Activated CD4-positive, alpha-beta T cell treated with anti-CD3 and anti-CD28 coated beads, Interleukin-2, amount 50 U/mL, for 24 hours (primary cell): ENCODE measurements around the gene ERVK3-1.
"Not testable (repeated sequence)": the region's sequence is repeated elsewhere in the genome, so short reads cannot be mapped to it uniquely, and the experiment has no call there.

ENCODE experiments used
- DNase-seq, 2 donors: peaks; one replicate each; pipeline ENCODE4 v3.0.0-alpha.2; 2020; ENCODE audit warnings: low read depth in 1 of 2, low spot score in 1 of 2

The ERVK3-1 gene

DNA sequence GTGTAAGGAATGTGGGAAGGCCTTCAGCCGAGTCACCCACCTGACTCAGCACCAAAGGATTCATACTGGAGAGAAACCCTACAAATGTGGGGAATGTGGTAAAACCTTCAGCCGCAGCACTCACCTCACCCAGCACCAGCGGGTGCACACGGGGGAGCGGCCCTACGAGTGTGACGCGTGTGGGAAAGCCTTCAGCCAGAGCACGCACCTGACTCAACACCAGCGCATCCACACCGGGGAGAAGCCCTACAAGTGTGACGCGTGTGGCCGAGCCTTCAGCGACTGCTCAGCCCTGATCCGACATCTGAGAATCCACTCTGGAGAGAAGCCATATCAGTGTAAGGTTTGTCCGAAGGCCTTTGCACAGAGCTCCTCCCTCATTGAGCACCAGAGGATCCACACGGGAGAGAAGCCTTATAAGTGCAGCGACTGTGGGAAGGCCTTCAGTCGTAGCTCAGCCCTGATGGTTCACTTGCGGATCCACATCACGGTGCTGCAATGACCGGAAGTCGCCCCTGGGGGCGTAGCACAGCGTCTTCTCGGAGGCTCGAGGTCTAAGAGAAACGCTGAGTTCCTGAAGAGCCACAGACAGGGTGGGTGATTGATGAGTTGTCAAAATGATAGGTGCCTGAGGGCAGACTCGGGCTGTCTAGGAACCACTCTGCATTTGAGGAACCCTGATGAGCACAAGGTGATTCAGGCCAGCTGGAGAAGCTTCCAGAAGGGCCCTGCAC, 33.8 kb downstream of the ERVK3-1 start:
- DNase-seq, result no peak

DNA sequence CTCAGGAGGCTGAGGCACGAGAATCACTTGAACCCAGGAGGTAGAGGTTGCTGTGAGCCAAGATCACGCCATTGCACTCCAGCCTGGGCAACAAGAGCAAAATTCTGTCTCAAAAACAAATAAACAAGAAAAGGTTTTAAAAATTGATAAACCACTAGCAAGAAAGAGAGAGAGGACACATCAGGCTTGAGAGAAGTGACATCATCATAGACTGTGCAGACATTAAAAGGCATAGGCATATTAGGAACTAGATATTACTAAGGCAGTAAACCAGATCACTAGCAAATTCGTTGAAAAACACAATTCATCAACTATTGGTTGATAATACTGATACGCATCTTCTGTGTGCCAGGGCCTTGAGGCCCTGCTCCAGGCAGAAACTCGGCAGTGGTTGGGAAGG, 40.4 kb downstream of the ERVK3-1 start:
- DNase-seq, result no peak

DNA sequence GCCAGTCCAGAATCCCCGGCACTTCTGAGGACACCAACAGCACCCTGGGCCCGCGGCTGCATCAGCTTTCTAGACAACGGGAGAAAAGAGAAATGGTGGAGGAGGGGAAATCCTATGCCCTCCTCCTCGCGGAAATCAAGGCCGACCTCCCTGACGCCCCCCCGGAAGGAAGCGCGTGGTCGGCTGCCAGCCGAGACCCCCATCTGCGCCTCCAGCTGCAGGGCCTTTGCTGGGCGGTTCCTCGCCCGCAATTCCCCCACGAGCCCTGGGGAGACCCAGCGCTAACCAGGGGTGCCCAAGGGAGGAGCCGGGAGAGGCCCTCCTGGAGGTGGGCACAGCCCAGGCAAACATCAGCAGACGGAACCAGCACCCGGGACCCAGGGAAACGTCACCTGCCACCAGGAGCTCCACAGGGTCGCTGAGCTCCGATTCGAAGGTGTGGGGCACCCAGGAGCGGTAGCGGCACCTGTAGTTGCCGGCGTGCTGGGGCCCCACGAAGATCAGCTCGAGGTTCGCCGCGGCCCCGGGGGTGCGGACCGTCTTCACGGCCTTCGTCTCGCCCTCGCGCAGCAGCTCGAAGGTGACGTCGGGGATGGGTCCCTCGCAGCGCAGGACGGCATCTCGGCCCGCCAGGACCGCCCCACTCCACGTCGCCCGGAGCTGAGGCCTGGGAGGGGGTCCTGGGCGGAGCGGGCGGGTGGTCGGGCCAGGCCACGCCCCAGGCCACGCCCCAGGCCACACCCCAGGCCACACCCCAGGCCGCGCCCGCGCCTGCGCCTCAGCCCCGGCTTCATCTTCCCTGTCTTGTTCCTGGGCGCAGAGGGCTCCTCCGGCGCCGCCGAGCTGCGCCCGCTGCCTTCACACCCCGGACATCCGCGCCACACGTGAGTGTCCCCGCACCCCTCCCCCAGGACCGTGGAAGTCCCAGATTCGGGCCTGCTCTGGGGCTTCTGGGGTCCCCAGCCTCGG, 42.1 kb downstream of the ERVK3-1 start:
- peak; percentile 42 to 52 for DNase-seq

DNA sequence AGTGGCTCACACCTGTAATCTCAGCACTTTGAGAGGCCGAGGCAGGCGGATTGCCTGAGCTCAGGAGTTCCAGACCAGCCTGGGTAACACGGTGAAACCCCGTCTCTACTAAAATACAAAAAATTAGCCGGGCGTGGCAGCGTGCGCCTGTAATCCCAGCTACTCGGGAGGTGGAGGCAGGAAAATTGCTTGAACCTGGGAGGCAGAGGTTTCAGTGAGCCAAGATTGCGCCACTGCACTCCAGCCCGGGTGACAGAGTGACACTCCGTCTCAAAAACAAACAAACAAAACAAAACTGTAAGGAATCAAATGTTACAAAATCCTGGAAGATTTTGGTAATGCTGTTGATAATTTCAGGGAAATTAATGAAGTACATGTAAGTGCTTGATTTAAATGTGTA, 42.9 kb downstream of the ERVK3-1 start:
- DNase-seq, result not testable (repeated sequence)

DNA sequence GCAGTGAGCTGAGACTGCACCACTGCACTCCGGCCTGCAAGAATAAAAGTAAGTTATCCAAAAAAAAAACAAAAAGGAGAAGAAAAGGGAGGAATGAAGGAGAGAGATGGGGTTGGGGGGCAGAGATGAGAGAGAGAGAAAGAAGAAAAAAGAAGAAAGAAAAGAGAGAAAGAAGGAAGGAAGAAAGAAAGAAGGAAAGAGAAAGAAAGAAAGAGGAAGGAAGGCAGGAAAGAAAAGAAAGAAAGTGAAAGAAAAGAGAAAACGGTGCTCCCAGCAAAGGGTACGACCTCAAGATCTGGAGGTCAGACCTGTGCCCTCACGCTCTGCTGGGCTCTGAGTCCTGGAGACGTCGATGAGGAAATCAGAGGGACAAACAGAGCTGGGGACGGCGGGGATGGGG, 44.4 kb downstream of the ERVK3-1 start:
- no peak for DNase-seq

DNA sequence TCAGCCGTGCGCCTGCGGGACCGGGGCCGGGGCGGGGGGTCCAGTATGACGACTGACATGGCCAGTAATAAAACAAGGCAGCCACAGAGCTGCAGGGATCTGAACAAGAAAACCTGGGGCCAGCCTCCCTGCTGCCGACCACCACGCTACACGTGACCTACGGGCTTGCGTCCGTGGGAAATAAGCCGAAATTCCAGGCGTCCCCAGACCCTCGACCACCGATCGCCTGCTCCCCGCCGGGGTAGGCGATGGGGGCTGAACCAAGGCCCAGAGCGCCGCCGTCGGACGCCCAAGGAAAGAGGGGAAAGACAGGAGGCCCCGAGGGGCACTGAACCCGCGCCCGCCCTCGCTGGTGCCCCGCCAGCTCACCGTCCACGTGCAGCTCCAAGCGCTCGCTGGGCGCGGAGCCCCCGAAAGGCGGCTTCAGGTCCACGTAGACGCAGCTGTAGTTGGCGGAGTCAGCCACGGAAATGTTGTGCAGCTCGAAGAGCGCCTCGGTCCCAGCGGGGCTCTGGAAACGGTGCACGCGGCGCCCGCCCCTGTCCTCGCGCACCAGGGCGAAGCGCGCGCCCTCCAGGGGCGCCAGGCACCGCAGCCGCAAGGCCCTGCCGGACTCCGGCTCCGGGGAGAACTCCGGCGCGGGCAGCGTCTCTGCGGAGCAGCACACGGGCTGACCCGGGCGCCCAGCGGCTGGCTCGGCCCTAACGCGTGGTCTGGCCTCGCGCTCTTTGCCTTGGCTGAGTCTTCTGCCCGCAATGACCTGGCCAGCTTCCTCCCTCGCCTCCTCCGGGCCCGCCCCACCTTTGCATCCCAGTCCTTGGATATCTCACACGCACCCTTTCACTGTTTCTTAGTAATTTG, 45.1 kb downstream of the ERVK3-1 start:
- DNase-seq, result no peak

DNA sequence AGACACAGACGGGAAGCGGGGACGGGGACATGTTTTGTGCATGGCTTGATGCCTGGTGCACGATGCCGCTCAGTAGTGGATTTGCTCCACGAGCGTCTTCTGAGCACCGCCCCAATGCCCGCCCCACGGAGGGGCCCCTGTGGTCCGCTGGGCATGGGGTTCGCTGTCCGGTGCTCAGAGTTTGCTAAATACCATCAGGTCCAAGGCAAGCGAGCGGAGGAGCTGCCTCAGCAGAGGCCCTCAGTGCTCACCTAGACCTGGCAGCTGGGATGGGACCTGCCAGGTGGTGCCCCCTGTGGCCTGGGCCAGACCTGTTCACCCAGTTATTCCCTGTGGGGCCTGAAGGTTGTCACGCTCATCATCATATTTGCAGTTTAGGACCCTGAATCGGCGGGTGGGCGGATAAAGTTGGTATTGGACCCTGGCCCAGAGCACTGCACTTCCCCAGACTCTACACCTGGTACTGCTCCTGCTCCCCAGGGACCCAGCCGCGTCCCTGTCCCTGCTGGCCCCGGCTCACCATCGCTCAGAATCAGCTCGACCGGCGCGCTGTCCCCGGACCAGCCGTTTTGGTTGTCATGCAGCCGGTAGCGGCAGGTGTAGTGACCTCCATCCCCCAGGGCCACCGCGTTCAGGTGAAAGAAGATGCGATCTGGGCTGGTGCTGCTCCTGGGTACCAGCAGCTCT, 45.8 kb downstream of the ERVK3-1 start:
- DNase-seq, result no peak

DNA sequence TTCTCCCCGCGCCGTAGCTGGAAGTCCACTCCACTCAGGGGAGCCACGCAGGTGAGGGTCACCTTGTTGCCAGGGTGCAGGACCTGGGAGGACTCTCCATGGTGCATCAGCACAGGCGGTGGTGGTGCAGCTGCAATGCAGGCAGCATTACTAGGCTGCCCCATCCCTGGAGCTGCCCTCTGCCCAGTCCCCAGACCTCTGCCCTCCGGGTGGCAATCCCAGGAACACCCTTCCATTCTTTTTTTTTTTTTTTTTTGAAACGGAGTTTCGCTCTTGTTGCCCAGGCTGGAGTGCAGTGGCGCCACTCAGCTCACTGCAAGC, 46.3 kb downstream of the ERVK3-1 start:
- no peak for DNase-seq

DNA sequence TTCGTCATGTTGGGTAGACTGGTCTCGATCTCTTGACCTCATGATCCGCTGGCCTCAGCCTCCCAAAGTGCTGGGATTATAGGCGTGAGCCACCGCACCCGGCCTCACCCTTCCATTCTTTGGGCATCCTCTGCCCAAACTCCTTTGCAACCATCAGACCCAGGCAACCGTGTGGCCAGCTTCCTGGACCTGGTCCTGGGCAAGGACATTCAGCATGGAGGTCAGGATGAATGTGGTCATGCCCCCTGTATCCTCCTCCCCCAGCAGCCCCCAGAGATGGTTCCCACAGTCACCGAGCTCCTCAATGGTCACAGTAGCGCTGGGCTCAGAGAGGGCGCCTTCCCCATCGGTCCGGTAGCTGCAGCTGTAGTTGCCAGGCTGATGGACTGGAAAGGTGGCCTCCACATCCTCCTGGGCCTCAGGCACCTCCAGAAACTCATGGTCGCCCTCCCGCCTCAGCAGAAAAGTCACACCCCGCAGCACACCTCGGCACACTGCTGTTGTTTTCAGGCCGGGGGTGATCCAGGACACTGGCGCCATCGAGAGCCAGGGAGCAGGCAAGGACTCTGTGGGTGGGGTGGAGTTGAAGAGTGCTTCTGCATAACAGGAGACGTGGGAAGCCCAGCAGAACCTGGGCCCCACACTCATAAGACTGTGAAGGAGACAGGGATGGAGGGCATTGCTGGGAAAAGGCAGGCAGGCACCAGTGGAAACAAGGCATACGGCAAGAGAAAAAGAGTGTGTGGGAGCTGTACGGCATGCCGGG, 47.0 kb downstream of the ERVK3-1 start:
- no peak for DNase-seq

DNA sequence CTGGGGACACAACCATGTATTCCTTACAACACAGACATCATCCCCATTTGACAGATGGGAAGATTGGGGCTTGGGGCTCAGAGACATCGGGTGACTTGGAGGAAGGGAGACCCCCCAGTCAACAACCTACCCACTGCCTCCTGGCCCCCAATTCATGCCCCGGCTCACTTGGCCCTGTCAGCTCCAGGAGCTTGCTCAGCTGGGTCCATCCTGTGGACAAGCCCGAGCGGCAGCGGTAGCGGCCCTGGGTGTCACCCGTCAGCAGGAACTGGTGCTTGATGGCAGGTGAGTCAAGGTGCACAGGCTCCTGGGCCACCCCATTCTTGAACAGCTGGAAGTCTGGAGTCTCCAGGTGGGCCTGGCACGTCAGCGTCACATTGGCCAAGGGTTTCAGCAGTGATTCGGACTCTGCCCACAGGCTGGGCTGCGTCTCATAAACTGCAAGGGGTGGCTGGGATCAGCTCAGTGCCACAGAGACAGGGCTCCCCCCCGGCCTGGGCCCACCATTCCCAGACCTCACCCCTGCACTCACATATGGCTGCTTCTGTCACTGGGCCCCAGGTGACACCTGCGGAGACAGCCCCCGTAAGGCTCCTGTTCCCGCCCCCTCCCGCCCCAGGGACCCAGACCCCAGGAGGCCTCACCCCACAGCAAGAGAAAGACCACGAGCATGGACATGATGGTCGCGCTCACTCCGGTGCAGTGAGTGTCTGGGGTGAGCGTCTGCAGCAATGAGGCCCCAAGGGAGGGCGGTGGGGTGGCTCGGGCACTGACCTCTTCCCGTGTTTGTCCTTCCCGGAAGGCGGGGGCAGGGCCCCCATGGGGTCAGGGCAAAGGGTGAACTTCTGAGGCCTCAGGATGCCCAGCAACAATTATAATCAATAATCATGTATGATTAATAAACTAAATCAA, 47.8 kb downstream of the ERVK3-1 start, which contains the start of gene A1BG:
Gene A1BG, minus strand, starts transcription at position 733 of the 912 bp plus-strand sequence. Its CDS starts 55 bp downstream, at position 678.
- DNase-seq, result no peak

DNA sequence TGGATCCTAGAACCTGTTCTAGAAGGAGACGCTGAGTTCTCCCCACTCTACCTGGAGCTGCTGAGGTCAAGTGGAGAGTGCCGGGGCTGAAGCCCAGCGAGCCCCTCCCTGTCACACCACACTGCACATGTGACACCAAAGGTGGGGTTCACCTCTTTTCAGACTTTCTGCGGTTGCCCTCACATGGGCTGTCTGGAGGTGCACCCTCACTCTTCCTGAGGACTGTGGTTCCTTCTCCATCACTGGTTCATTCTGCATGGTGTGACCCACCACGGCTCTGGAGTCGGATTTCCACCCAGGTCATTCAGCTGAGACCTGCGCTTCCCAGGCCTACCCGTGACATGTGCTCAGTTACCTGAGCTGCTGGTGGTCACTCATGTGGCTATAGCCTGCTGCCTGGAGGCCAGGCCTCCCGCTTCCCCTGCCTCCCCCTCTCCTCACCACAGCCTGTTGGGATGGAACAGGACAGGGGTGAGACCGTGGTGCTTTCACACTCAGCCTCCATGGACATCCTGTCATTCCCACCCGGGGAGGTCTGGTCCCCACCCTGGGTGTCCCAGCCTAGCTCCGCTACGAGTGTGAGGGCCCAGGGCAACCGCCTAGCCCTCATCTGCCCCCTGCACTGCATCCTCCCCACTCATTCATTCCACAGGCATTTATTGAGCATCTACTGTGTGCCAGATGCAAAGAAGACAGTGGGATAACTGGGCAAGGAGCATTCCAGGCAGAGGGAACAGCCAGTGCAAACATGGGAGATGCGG, 48.7 kb downstream of the ERVK3-1 start:
- no peak for DNase-seq

DNA sequence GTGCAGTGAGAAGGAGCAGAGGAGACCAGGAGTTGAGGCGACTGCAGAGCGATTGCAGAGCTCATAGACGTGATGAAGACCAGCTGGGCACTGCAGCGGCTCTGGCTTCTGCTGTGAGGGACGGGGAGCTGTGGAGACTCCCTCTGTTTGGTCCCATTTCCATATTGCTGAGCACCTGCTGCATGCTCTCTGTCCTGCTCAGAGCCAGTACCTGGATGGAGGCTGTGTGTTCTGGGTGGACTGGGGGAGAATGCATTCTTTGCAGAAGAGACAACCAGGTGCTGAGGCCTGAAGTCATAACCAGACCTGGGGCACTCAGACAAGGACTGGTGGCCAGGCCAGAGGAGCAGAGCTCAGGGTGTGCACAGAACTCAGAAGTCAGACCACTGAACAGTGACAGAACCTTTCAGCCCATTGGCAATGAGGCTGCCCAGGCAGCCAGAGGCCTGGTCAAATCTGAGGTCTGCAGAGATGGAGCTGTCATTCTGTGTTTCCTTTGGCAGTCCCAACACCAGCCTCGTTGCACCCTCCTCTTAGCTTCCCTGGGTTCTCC, 49.4 kb downstream of the ERVK3-1 start:
- no peak for DNase-seq

DNA sequence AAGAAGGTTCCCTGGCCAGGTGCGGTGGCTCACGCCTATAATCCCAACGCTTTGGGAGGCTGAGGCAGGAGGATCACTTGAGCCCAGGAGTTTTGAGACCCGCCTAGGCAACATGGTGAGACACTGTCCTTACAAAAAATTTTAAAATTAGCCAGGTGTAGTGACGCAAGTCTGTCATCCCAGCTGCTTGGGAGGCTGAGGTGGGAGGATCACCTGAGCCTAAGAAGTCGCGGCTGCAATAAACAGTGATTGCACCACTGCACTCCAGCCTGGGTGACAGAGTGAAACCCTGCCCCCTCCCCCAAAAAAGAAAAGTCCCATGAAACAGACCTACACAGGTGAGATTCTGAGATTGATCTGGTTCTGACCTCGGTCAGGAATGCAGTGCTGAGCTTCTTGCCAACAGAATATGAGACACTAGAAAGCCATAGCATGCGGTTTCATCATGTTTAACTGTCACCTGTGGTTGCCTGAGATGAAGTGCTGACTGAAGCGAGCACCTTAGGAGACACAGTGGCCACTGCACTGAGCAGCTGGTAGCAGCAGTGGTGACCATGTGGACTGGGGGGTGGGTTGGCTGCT, 50.1 kb downstream of the ERVK3-1 start:
- no peak for DNase-seq

DNA sequence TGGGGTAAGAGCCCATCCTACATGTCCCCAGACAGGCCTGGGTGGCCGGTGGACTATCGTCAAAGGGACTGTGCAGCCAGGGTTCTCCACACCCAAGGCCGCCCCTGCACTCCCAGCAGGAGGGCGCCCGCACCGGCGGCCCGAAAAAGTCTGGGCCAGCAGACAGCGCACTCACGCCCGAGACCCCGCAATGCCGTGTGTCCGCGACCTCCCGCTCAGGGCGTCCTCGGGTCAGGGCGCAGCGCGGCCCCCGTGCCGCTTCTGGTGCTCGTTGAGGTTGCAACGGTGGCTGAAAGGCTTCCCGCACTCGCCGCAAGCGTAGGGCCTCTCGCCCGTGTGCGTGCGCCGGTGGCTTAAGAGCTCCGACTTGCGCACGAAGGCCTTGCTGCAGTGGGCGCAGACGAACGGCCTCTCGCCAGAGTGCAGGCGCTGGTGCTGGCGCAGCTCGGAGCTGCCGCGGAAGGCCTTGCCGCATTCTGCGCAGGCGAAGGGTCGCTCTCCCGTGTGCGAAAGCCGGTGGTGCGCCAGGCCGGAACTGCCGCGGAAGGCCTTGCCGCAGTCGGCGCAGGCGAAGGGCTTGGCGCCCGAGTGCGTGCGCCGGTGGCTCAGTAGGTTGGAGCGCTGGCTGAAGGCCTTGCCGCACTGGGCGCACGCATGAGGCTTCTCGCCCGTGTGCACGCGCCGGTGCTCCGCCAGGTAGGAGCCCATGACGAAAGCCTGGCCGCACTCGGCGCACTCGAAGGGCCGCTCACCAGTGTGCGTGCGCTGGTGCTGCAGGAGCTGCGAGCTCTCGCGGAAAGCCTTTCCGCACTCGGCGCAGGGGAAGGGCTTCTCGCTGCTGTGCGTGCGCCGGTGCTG, 51.0 kb downstream of the ERVK3-1 start:
- no peak for DNase-seq

DNA sequence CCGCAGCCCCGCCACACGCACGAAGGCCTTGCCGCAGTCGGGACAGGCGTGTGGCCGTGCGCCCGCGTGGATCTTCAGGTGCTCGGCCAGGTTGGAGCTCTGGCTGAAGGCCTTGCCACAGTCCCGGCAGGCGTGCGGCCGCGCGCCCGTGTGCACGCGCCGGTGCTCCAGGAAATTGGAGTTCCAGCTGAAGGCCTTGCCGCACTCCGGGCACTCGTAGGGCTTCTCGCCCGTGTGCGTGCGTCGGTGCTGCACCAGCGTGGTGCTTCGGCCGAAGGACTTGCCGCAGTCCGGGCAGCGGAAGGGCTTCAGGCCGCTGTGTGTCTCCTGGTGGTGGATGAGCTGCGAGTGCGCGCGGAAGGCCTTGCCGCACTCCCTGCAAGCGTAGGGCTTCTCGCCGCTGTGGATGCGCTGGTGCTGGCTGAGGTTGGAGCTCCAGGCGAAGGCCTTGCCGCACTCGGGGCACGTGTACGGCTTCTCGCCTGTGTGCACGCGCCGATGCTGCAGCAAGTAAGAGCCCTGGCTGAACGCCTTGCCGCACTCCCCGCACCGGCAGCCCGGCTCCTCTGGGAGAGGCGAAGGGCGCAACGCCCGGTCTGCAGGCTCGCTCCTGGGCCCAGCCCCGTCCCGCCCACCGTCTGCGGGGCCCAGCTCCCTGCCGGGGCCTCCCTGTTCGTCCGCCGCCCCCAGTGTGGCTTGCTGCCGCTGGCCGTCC, 51.7 kb downstream of the ERVK3-1 start:
- no peak for DNase-seq
